ENCODE measurements around the gene HOXA11.

The HOXA11 gene

GRCh38 chr7:27189295-27189996 lies 4.4 kb upstream of the HOXA11 start:
- H3K4me2 ChIP-seq (ENCODE audit: insufficient read depth, low read length) = no peak overlapping the region
- H3K27ac ChIP-seq (ENCODE audit: low read length) = no peak overlapping the region
- H3K27me3 ChIP-seq (ENCODE audit: insufficient read depth, low read length, poor library complexity) = peaks cover 14% of the 10 kb centered on the region
- no peaks in the 10 kb centered on the region for H3K79me2 ChIP-seq (ENCODE audit: insufficient read depth, low read length)
- ATAC-seq (ENCODE audit: insufficient read depth, low read depth) (no peak), DNase-seq (no peak)
- H3K9me3 ChIP-seq (ENCODE audit: insufficient read depth, low read length, severe bottlenecking) = no peaks in the 10 kb centered on the region
- H4K20me1 ChIP-seq (ENCODE audit: insufficient read depth, low read length) = no peaks in the 10 kb centered on the region
- no peaks in the 10 kb centered on the region for H3K36me3 ChIP-seq (ENCODE audit: insufficient read depth, low read length)
- H2AFZ ChIP-seq (ENCODE audit: low read depth, low read length) = no peak overlapping the region
- H3K9ac ChIP-seq (ENCODE audit: low read depth, low read length) = no peak overlapping the region
- TF ChIP-seq CTCF (IDR thresholded peaks at IDR 0.05; ENCODE audit: borderline replicate concordance, extremely low read depth, low read length, poor library complexity, severe bottlenecking) (no peak), EZH2 (IDR thresholded peaks at IDR 0.05; ENCODE audit: borderline replicate concordance, low read depth, low read length, severe bottlenecking) (no peak)
- H3K4me1 ChIP-seq (ENCODE audit: insufficient read depth, low read length) = peaks cover 18% of the 10 kb centered on the region
- no peak overlapping the region for H3K4me3 ChIP-seq (ENCODE audit: low read depth in 1 of 2, low read length in 2 of 2)

GRCh38 chr7:27188386-27189294 lies 3.6 kb upstream of the HOXA11 start:
- Histone ChIP-seq H3K79me2 (ENCODE audit: insufficient read depth, low read length) (no peaks in the 10 kb centered on the region), H3K4me3 (ENCODE audit: low read depth in 1 of 2, low read length in 2 of 2) (peak overlapping the region in 1 of 2 experiments; percentile 22; a peak in 1 of 4 replicates), H3K9ac (ENCODE audit: low read depth, low read length) (no peak overlapping the region), H3K4me2 (ENCODE audit: insufficient read depth, low read length) (peak overlapping the region; percentile 55), H4K20me1 (ENCODE audit: insufficient read depth, low read length) (no peaks in the 10 kb centered on the region), H3K36me3 (ENCODE audit: insufficient read depth, low read length) (no peaks in the 10 kb centered on the region), H3K27me3 (ENCODE audit: insufficient read depth, low read length, poor library complexity) (peaks cover 14% of the 10 kb centered on the region), H3K27ac (ENCODE audit: low read length) (no peak overlapping the region), H3K9me3 (ENCODE audit: insufficient read depth, low read length, severe bottlenecking) (no peaks in the 10 kb centered on the region), H2AFZ (ENCODE audit: low read depth, low read length) (no peak overlapping the region; the same call in 1 of the 2 replicates), H3K4me1 (ENCODE audit: insufficient read depth, low read length) (peaks cover 18% of the 10 kb centered on the region)
- ATAC-seq (ENCODE audit: insufficient read depth, low read depth) = peak; percentile 74
- TF ChIP-seq CTCF (IDR thresholded peaks at IDR 0.05; ENCODE audit: borderline replicate concordance, extremely low read depth, low read length, poor library complexity, severe bottlenecking) = no peak
- TF ChIP-seq EZH2 (IDR thresholded peaks at IDR 0.05; ENCODE audit: borderline replicate concordance, low read depth, low read length, severe bottlenecking) = no peak
- peak; percentile 52 for DNase-seq

- Histone ChIP-seq H3K4me2 (ENCODE audit: insufficient read depth, low read length) (peak overlapping the region; percentile 55), H3K9me3 (ENCODE audit: insufficient read depth, low read length, severe bottlenecking) (no peaks in the 10 kb centered on the region), H3K27ac (ENCODE audit: low read length) (no peak overlapping the region), H3K9ac (ENCODE audit: low read depth, low read length) (no peak overlapping the region), H4K20me1 (ENCODE audit: insufficient read depth, low read length) (no peaks in the 10 kb centered on the region), H3K79me2 (ENCODE audit: insufficient read depth, low read length) (no peaks in the 10 kb centered on the region), H3K27me3 (ENCODE audit: insufficient read depth, low read length, poor library complexity) (peaks cover 14% of the 10 kb centered on the region), H2AFZ (ENCODE audit: low read depth, low read length) (no peak overlapping the region), H3K36me3 (ENCODE audit: insufficient read depth, low read length) (no peaks in the 10 kb centered on the region), H3K4me3 (ENCODE audit: low read depth in 1 of 2, low read length in 2 of 2) (peak overlapping the region in 1 of 2 experiments; percentile 22; a peak in 2 of 4 replicates), H3K4me1 (ENCODE audit: insufficient read depth, low read length) (peaks cover 18% of the 10 kb centered on the region)
- DNase-seq = peak; percentile 41
- TF ChIP-seq CTCF (IDR thresholded peaks at IDR 0.05; ENCODE audit: borderline replicate concordance, extremely low read depth, low read length, poor library complexity, severe bottlenecking) (no peak), EZH2 (IDR thresholded peaks at IDR 0.05; ENCODE audit: borderline replicate concordance, low read depth, low read length, severe bottlenecking) (no peak)
- ATAC-seq (ENCODE audit: insufficient read depth, low read depth) = peak; percentile 71
These were observed 2.7 kb upstream of the HOXA11 start for GRCh38 chr7:27187475-27188385.

Data from DND-41 (cell line).